Activated naive CD4-positive, alpha-beta T cell treated with anti-CD3 and anti-CD28 coated beads, Interleukin-2, amount 50 U/mL, for 24 hours (primary cell): ENCODE measurements around the gene NPW.
"Not testable (repeated sequence)": the region's sequence is repeated elsewhere in the genome, so short reads cannot be mapped to it uniquely, and the experiment has no call there.

ENCODE experiments used
- H3K27ac Mint-ChIP-seq: one replicate; pipeline ENCODE4 v1.8.0; 2021; ENCODE audit warnings: mild to moderate bottlenecking, mixed read lengths
- H3K27me3 Mint-ChIP-seq: one replicate; pipeline ENCODE4 v1.8.0; 2021; ENCODE audit warnings: mixed read lengths
- H3K36me3 Mint-ChIP-seq: one replicate; pipeline ENCODE4 v1.8.0; 2021; ENCODE audit warnings: mixed read lengths
- H3K4me1 Mint-ChIP-seq: one replicate; pipeline ENCODE4 v1.8.0; 2021; ENCODE audit warnings: mixed read lengths
- H3K4me3 Mint-ChIP-seq: one replicate; pipeline ENCODE4 v1.8.0; 2021; ENCODE audit warnings: mild to moderate bottlenecking, mixed read lengths
- H3K9me3 Mint-ChIP-seq: one replicate; pipeline ENCODE4 v1.8.0; 2021; ENCODE audit warnings: mixed read lengths

The NPW gene

DNA sequence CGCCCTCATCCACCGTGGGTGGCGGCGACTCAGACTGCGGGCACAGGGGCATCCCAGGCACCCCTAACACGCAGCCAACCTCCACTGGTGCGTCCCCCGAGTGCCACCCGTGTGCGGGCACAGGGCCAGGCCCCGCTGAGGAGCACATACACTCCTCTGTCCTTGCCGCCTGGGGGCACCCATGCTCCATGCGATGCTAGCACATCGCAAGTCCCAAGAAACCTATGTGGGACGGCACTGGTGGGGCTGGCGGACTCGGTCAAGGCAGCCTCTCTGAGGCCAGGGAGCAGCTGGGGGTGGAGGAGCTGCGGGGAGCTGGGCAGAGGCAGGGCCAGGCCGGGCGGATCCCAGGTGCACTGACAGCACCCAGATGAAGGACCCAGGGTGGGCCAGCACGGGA is 13.9 kb upstream of the NPW start:
- Mint-ChIP-seq H3K9me3 (no peaks in the 10 kb centered on the region), H3K36me3 (peaks cover 2% of the 10 kb centered on the region), H3K27me3 (no peaks in the 10 kb centered on the region), H3K4me1 (peaks cover 40% of the 10 kb centered on the region), H3K4me3 (peak overlapping the region; percentile 26), H3K27ac (no peak overlapping the region)

DNA sequence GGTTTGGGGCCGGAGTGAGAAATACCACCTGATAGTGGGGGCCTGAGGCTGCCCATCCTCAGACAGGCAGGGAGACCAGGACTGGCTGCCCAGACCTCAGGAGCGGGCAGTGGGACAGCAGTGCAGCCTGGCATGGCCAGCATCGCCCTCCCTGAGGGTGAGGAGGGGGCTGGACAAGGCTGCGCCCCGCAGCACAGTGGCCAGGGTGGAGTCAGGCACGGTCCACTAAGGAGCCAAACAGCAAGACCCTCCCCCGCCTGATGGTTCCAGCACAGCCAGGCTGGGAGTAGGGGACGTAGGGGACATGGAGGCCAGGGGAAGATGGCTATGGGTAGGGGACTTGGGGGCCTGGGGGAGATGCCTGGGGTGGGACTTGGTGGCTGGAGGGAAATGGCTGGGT is 13.3 kb upstream of the NPW start:
- Mint-ChIP-seq H3K4me3 (peak overlapping the region; percentile 26), H3K27me3 (no peaks in the 10 kb centered on the region), H3K27ac (no peak overlapping the region), H3K36me3 (peaks cover 2% of the 10 kb centered on the region), H3K9me3 (no peaks in the 10 kb centered on the region), H3K4me1 (peaks cover 40% of the 10 kb centered on the region)

DNA sequence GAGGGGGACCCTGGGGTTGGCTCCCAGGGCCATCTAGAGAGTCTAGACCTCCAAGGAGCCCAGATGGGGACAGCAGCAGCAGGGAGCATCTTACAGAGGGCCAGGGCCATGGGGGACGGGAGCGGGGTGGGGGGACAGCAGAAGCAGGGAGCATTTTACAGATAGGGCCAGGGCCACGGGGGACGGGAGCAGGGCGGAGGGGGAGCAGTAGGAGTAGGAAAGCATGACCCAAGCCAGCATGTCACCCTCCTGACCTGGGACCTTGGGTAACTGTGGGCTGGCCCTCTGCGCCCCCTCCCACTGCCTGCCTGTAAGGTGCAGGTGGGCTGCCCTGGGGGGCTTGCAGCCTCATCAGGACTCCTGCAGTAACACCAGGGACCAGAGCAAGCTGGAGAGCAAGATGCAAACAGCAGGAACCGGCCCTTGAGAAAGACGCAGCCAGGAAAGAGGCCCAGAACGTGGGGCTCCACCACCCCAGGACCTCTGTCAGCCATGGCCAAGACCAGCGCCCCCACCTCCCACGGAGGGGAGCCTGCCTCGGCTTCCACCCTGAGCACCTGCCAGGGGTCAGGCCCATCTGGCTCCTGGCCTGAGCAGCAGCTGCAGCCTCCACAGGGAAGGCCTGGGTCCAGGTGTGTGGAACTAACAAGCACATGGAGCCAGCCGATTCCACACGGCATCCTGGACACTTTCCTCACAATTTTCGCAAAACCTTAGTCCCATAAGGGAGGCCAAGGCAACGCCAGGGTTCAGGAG is 12.3 kb upstream of the NPW start:
- peaks cover 40% of the 10 kb centered on the region for H3K4me1 Mint-ChIP-seq
- peak overlapping the region; percentile 95 for H3K4me3 Mint-ChIP-seq

DNA sequence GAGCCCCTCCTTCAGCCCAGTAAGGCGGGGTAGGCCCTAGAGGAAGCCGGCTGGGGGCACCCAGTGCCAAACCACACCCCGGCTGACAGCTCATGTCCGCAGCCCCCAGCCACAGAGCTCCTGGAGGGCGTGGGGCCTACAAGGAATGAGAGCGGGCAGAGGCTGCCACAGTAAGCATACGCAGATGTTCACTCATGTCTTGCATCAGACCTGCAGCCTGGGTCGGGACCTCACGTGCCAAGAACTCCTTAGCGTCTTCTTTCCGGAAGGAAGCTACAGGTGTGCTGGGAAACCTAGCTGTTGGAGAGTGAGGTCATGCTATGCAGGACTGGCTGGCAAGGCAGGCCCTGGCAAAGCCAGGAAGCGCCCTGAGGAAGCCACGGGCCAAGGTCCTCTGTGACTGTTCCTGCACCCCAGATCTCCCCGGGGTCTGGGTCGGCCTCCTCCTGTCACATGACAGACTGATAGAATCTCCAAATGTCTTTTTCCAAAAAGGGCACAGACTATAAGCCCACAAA is 11.5 kb upstream of the NPW start:
- Mint-ChIP-seq H3K36me3 (peaks cover 2% of the 10 kb centered on the region), H3K4me1 (peaks cover 40% of the 10 kb centered on the region), H3K27ac (peak overlapping the region; percentile 46), H3K27me3 (no peaks in the 10 kb centered on the region), H3K4me3 (peak overlapping the region; percentile 95), H3K9me3 (no peaks in the 10 kb centered on the region)

More for the DNA sequence above, 12.3 kb upstream of the NPW start:
- H3K27me3 Mint-ChIP-seq, result no peaks in the 10 kb centered on the region
- no peaks in the 10 kb centered on the region for H3K9me3 Mint-ChIP-seq
- H3K27ac Mint-ChIP-seq, result no peak overlapping the region
- peaks cover 2% of the 10 kb centered on the region for H3K36me3 Mint-ChIP-seq

DNA sequence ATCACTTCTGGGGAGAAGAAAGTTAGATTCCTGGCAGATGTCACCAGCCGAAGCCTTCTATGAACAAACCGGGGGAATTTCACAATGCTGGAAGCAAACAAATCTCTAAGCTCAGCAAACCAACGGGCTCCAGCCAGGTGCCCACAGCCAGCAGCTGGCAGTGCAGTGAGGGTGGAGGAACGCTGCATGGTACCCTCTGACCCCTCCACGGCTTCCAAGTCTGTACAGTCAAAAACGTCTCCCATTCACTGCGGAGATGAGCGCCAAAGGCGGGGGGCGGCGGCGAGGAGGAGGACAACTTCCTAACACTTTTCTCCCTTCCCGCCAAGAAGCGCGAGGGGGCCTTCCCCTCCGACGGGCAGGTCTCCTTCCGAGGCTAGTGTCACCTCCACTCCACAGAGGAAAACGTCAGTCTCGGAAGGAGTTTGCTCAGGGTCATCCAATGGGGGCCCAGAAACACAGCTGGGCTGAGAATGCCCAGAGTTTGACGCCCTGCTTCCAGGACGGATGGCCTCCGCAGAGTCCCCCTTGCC is 10.9 kb upstream of the NPW start:
- H3K27ac Mint-ChIP-seq, result peak overlapping the region; percentile 55
- H3K36me3 Mint-ChIP-seq, result peaks cover 2% of the 10 kb centered on the region
- peak overlapping the region; percentile 95 for H3K4me3 Mint-ChIP-seq
- H3K4me1 Mint-ChIP-seq, result peaks cover 40% of the 10 kb centered on the region
- no peaks in the 10 kb centered on the region for H3K9me3 Mint-ChIP-seq
- H3K27me3 Mint-ChIP-seq, result no peaks in the 10 kb centered on the region

DNA sequence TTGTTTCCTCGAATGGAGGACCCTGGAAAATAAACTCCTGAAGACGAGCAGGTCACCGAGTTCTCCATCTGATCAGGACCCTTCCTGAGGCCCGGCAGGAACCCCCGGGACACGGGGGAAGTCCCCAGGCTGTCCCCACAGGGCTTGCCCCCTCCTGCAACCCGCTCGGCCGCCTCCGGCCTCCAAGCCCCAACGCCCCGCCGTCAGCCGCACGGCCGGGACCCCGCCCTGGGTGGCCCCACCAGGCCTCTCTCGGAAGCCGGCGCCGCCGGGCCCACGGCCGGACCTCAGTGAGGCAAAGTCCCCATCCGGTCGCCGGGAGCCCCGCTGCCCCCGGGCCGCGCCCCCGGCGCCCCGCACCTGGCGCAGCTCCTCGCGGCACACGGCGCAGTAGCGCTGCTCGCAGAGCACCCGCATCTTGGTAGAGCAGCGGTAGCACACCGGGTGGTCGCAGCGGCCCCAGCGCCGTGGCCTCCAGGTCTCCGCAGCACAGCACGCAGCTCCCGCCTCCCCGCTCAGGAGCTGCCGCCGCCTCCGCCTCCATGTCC is 10.3 kb upstream of the NPW start:
- H3K4me3 Mint-ChIP-seq, result peak overlapping the region; percentile 95
- H3K4me1 Mint-ChIP-seq, result peaks cover 36% of the 10 kb centered on the region
- H3K36me3 Mint-ChIP-seq, result peaks cover 2% of the 10 kb centered on the region
- no peak overlapping the region for H3K27ac Mint-ChIP-seq
- H3K27me3 Mint-ChIP-seq, result no peaks in the 10 kb centered on the region
- no peaks in the 10 kb centered on the region for H3K9me3 Mint-ChIP-seq

DNA sequence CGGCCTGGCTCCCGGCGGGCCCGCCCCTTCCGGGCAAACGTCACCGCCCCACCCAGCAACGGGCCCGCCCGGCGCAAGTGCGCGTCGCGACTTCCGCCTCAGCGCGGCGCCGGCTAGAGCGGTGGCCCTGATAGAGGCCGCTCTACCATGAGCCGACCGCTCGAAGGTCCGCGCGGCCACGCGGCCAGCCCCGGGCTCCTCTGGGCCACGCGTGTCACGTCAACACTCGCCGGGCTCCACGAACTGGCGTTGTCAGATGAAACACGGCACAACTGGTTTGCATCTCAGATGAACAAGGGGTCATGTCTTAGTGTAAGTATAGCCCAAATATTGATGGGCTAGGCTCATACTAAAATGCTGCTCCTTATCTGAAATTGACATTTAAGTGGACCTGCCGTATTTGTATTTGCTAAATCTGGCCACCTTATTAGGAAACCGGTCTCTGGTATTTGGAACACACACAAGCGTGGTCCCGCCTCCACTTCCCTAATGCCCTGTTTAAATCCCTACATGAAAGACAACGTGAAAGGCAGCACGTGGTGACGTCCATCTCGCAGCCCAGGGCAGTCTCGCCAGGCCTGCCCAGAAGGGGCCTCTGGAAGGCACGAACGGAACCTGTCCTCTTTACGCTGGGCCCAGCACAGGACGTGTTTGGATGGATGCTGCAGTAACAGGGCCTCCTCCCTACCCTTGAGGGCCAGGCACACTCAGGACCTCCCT is 9.6 kb upstream of the NPW start, which contains the start of gene ZNF598:
TSS of gene ZNF598 (minus strand) at position 31 of the 720 bp plus-strand sequence.
- Mint-ChIP-seq H3K27ac (peak within 1 kb of the TSS; percentile 93), H3K9me3 (no peaks in the 10 kb centered on the region), H3K36me3 (peaks cover 2% of the 10 kb centered on the region), H3K4me3 (peak within 1 kb of the TSS; percentile 95), H3K4me1 (peaks cover 34% of the 10 kb centered on the region), H3K27me3 (no peaks in the 10 kb centered on the region)

DNA sequence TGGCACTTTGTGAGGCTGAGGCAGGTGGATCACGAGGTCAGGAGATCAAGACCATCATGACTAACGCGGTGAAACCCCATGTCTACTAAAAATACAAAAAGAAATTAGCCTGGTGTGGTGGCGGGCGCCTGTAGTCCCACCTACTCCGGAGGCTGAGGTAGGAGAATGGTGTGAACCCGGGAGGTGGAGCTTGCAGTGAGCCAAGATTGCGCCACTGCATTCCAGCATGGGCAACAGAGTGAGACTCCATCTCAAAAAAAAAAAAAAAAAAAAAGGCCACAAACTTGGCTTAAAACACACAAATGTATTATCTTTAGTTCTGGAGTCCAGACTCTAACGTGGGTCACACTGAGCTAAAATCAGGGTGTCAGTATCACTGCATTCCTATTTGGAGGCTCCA is 7.9 kb upstream of the NPW start:
- not testable (repeated sequence) for H3K9me3 Mint-ChIP-seq, H3K27ac Mint-ChIP-seq, H3K36me3 Mint-ChIP-seq, H3K27me3 Mint-ChIP-seq, H3K4me3 Mint-ChIP-seq
- H3K4me1 Mint-ChIP-seq, result peaks cover 27% of the 10 kb centered on the region

DNA sequence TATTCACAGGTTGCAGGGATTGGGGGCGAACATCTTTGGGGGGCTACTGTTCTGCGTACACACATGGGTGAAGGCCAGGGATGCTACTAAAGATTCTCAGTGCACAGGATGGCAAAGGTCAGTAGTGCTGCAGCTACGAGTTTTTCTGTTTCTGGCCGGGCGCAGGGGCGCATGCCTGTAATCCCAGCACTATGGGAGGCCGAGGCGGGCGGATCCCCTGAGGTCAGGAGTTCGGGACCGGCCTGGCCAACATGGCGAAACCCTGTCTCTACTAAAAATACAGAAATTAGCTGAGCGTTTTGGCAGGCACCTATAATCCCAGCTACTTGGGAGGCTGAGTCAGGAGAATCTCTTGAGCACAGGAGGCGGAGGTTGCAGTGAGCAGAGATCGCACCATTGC is 6.1 kb upstream of the NPW start:
- Mint-ChIP-seq H3K27ac (no peak overlapping the region), H3K9me3 (no peaks in the 10 kb centered on the region), H3K36me3 (no peaks in the 10 kb centered on the region), H3K27me3 (no peaks in the 10 kb centered on the region), H3K4me1 (peaks cover 9% of the 10 kb centered on the region), H3K4me3 (no peak overlapping the region)

DNA sequence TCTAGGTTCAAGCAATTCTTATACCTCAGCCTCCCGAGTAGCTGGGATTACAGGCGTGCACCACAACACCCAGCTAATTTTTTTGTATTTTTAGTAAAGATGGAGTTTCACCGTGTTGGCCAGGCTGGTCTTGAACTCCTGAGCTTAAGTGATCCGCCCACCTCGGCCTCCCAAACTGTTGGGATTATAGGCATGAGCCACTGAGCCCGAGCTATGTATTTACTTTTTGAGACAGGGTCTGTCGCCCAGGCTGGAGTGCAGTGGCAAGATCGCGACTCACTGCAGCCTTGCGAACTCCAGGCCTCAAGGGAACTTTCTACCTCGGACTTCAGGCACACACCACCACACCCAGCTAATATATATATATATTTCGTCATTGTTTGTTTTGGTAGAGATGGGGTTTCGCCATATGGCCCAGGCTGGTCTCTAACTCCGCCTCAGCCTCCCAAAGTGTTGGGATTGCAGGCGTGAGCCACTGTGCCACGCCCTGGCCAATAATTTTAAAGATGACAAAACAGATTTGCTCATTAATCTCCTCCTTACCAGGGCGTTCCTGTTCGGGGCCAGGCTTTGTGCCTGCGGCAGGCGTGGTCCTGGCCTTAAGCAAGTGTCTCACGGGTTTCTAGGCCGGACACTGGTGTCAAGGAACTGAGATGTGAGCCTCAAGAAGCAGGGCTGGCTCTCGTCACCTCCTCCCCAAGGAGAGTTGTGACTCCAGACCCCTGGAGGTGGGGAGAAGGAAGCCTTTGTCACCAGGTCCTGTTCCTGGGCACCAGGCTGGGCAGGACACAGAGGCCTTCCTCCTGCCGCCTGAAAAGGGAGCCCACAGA is 4.3 kb upstream of the NPW start:
- H3K4me1 Mint-ChIP-seq, result peaks cover 2% of the 10 kb centered on the region
- peaks cover 3% of the 10 kb centered on the region for H3K27me3 Mint-ChIP-seq
- no peaks in the 10 kb centered on the region for H3K9me3 Mint-ChIP-seq
- no peak overlapping the region for H3K4me3 Mint-ChIP-seq
- no peak overlapping the region for H3K27ac Mint-ChIP-seq
- H3K36me3 Mint-ChIP-seq, result no peaks in the 10 kb centered on the region

DNA sequence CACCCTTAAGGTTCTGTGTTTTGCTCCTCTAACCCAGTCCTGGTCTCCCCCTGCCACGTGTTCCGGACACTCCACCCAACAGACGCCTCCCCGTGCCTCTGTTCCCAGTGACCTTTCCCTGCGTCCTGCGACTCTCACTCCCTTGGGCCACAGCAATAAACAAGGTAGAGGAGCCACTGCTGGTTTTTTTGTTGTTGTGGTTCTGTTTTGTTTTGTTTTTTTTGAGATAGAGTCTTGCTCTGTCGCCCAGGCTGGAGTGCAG is 3.7 kb upstream of the NPW start:
- Mint-ChIP-seq H3K27me3 (peaks cover 7% of the 10 kb centered on the region), H3K4me1 (no peaks in the 10 kb centered on the region), H3K27ac (no peak overlapping the region), H3K36me3 (no peaks in the 10 kb centered on the region), H3K9me3 (no peaks in the 10 kb centered on the region), H3K4me3 (no peak overlapping the region)

DNA sequence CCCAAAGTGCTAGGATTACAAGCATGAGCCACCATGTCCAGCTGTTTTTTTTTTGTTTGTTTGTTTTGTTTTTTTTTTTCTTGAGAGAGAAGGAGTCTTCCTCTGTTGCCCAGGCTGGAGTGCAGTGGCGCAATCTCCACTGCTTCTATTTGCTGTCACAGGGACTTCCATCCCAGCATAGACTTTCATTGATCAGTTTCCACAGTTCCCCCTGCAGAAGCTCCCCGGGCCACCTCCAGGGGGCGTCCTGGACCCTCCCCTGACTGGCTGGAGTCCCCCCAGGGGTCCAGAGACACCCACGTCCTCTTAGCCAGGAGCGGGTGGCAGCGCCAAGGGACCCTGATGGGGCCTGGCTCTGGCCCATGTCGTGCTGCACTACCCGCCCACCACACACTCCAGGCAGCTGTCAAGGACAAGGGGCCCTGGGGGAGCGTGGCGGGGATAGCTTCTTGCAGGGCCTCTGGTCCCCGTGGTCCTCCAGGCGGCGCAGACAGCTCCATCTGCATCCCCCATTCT is 3.1 kb upstream of the NPW start:
- Mint-ChIP-seq H3K4me1 (no peaks in the 10 kb centered on the region), H3K27me3 (peaks cover 7% of the 10 kb centered on the region), H3K36me3 (no peaks in the 10 kb centered on the region), H3K4me3 (no peak overlapping the region), H3K9me3 (no peaks in the 10 kb centered on the region), H3K27ac (no peak overlapping the region)

DNA sequence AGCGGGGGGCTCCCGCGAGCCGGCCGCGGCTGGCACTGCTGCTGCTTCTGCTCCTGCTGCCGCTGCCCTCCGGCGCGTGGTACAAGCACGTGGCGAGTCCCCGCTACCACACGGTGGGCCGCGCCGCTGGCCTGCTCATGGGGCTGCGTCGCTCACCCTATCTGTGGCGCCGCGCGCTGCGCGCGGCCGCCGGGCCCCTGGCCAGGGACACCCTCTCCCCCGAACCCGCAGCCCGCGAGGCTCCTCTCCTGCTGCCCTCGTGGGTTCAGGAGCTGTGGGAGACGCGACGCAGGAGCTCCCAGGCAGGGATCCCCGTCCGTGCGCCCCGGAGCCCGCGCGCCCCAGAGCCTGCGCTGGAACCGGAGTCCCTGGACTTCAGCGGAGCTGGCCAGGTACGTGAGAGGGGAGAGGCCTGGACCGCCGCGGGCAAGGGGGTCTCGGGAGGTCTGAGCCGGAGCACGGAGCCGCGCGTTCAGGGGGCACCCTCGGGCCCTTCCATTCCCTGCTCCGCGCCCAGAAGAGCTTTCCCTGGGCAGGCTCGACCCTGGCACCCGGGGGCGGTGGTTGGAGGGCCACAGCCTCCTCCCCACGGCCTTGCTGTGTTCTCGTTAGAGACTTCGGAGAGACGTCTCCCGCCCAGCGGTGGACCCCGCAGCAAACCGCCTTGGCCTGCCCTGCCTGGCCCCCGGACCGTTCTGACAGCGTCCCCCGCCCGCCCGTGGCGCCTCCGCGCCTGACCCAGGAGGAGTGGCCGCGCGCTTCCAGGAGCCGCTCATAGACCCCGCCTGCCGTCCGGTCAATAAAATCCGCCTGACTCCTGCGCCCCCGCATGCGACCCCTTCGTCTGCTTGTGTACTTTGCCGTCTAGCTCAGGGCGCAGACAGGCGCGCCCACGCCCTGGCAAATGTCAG is 591 bp downstream of the NPW start:
- Mint-ChIP-seq H3K4me3 (no peak overlapping the region), H3K4me1 (no peaks in the 10 kb centered on the region), H3K27me3 (peaks cover 11% of the 10 kb centered on the region), H3K36me3 (no peaks in the 10 kb centered on the region), H3K9me3 (no peaks in the 10 kb centered on the region), H3K27ac (no peak overlapping the region)

DNA sequence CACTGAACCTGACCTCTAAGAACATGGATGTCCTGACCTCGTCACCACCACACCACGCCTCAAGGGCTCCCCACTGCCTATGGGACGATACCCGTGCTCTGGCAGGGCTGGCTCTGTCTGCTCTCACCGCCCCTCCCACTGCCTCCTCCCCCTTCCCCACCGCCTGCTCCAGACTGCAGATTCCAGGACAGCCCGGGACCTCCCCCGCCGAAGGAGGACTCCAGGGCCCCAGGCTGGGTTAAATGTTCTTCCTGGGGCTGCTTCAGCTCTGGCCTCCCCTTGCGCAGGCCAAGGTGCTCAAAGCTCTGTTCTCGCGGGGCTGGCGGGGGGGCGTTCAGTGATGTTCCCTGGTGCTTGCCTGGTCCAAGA is 3.1 kb downstream of the NPW start:
- H3K27ac Mint-ChIP-seq, result peak overlapping the region; percentile 25
- H3K36me3 Mint-ChIP-seq, result no peaks in the 10 kb centered on the region
- peaks cover 4% of the 10 kb centered on the region for H3K4me1 Mint-ChIP-seq
- peak overlapping the region; percentile 27 for H3K4me3 Mint-ChIP-seq
- no peaks in the 10 kb centered on the region for H3K9me3 Mint-ChIP-seq
- peaks cover 11% of the 10 kb centered on the region for H3K27me3 Mint-ChIP-seq
